Fibroblast of lung (primary cell): ENCODE data around the gene MAPK6. TPM values are rescaled to one million over a fixed set of nuclear protein-coding genes. Genes with fewer than 3 reads are reported as not detected.

Experiments used
- DNase-seq, 2 donors: peaks; one replicate each; pipeline versions ENCODE4 v3.0.0 to v3.0.0-alpha.2; 2010; ENCODE audit warnings: low read depth in 2 of 2
- H2AFZ ChIP-seq: 2 replicates; pipeline ENCODE4 v1.5.1; 2012; ENCODE audit warnings: low read length, control low read depth, inconsistent platforms
- H3K27ac ChIP-seq: 2 replicates; pipeline ENCODE4 v1.5.1; 2011; ENCODE audit warnings: low read length, control low read depth; ENCODE audit not compliant: insufficient read depth
- H3K27me3 ChIP-seq: 2 replicates; pipeline ENCODE4 v1.5.1; 2011; ENCODE audit warnings: mild to moderate bottlenecking, low read length; ENCODE audit not compliant: control insufficient read depth, insufficient read depth
- H3K36me3 ChIP-seq: 2 replicates; pipeline ENCODE4 v1.5.1; 2011; ENCODE audit warnings: low read length; ENCODE audit not compliant: control insufficient read depth, insufficient read depth
- H3K4me1 ChIP-seq: 2 replicates; pipeline ENCODE4 v1.5.1; 2011; ENCODE audit warnings: low read length; ENCODE audit not compliant: control insufficient read depth, insufficient read depth; ENCODE audit errors: extremely low read depth
- H3K4me2 ChIP-seq: 2 replicates; pipeline ENCODE4 v1.5.1; 2011; ENCODE audit warnings: low read length, control low read depth; ENCODE audit not compliant: insufficient read depth; ENCODE audit errors: extremely low read depth
- H3K4me3 ChIP-seq, 4 experiments: fragments of 200-600 bp in 1 of 4; sonication (generic) in 1 of 4; replicated peaks in 1 of 4; 2 replicates each; pipeline ENCODE4 v1.5.1; 2011 to 2016; ENCODE audit warnings: low read length in 4 of 4, low read depth in 3 of 4, mild to moderate bottlenecking in 3 of 4, control low read depth in 2 of 4, inconsistent platforms in 1 of 4, mixed read lengths in 1 of 4; ENCODE audit not compliant: insufficient read depth in 1 of 4; ENCODE audit errors: control extremely low read depth in 1 of 4
- H3K79me2 ChIP-seq: 2 replicates; pipeline ENCODE4 v1.5.1; 2012; ENCODE audit warnings: mild to moderate bottlenecking, low read length, inconsistent platforms; ENCODE audit not compliant: control insufficient read depth, insufficient read depth
- H3K9ac ChIP-seq: 2 replicates; pipeline ENCODE4 v1.5.1; 2011; ENCODE audit warnings: mild to moderate bottlenecking, low read length, control low read depth; ENCODE audit not compliant: insufficient read depth
- H3K9me3 ChIP-seq: 2 replicates; pipeline ENCODE4 v1.5.1; 2012; ENCODE audit warnings: low read depth, low read length; ENCODE audit not compliant: control insufficient read depth, insufficient read depth
- H4K20me1 ChIP-seq: 2 replicates; pipeline ENCODE4 v1.5.1; 2011; ENCODE audit warnings: low read length; ENCODE audit not compliant: control insufficient read depth, insufficient read depth; ENCODE audit errors: extremely low read depth
- EZH2 ChIP-seq: IDR thresholded peaks from 2 replicates; pipeline ENCODE4 v1.5.1; 2012; ENCODE audit warnings: low read length, control low read depth, mild to moderate bottlenecking; ENCODE audit errors: missing control alignments
- polyA plus RNA-seq, 2 donors: library from polyadenylated mRNA; depleted of rRNA in 1 of 2; stranded (reverse) in 1 of 2; unstranded in 1 of 2; fragments of >200 nt; gene quantifications; 2 replicates each; pipeline ENCODE4 v1.2.1, GENCODE V29; 2011 to 2012; ENCODE audit warnings: missing spikeins in 1 of 2
- total RNA-seq: library from RNA; depleted of rRNA; stranded (reverse); fragments of >200 nt; gene quantifications from 2 replicates; pipeline ENCODE4 v1.2.1, GENCODE V29; 2014
- TF ChIP-seq, protein P1 (sequence below), 2 donors: IDR thresholded peaks in 1 of 2; conservative IDR thresholded peaks in 1 of 2; 1 replicate in 1 of 2; 2 replicates in 1 of 2; pipeline ENCODE4 v1.5.1; 2011 to 2012; ENCODE audit warnings: low read length in 2 of 2, control low read depth in 1 of 2, inconsistent platforms in 1 of 2, low read depth in 1 of 2, mild to moderate bottlenecking in 1 of 2

The MAPK6 gene
- total and polyA plus RNA-seq, 2 donors (not counting 1 experiment from before 2014, with no cell fraction given): 45.5 to 62.1 TPM

DNA sequence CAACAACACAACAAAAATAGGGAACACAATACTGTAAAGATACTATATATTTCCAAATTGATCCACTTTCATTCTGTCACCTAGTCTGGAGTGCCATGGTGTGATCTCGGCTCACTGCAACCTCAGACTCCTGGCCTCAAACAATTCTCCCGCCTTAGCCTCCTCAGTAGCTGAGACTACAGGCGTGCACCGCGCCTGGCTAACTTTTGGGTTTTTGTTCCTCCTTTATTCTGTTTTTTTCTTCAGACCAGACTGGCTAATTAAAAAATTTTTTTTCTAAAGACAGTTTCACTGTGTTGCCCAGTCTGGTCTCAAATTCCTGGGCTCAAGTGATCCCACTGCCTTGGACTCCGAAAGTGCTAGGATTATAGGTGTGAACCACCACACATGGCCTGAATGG lies 88.2 kb downstream of the MAPK6 start:
- Histone ChIP-seq H3K36me3 (no peaks in the 10 kb centered on the region), H3K27ac (no peak overlapping the region), H3K4me3 (no peak overlapping the region), H3K4me2 (no peak overlapping the region), H4K20me1 (no peaks in the 10 kb centered on the region), H3K9me3 (no peaks in the 10 kb centered on the region), H3K27me3 (peaks cover 3% of the 10 kb centered on the region), H2AFZ (no peak overlapping the region), H3K79me2 (no peaks in the 10 kb centered on the region), H3K9ac (no peak overlapping the region), H3K4me1 (peaks cover 9% of the 10 kb centered on the region)
- TF ChIP-seq, protein P1, sequence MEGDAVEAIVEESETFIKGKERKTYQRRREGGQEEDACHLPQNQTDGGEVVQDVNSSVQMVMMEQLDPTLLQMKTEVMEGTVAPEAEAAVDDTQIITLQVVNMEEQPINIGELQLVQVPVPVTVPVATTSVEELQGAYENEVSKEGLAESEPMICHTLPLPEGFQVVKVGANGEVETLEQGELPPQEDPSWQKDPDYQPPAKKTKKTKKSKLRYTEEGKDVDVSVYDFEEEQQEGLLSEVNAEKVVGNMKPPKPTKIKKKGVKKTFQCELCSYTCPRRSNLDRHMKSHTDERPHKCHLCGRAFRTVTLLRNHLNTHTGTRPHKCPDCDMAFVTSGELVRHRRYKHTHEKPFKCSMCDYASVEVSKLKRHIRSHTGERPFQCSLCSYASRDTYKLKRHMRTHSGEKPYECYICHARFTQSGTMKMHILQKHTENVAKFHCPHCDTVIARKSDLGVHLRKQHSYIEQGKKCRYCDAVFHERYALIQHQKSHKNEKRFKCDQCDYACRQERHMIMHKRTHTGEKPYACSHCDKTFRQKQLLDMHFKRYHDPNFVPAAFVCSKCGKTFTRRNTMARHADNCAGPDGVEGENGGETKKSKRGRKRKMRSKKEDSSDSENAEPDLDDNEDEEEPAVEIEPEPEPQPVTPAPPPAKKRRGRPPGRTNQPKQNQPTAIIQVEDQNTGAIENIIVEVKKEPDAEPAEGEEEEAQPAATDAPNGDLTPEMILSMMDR (conservative IDR thresholded peaks at IDR 0.05 in 1 of 2, IDR thresholded peaks at IDR 0.05 in 1 of 2; ENCODE audit: low read depth in 1 of 2, low read length in 2 of 2): no peak
- no peak for TF ChIP-seq EZH2
- no peak for DNase-seq

DNA sequence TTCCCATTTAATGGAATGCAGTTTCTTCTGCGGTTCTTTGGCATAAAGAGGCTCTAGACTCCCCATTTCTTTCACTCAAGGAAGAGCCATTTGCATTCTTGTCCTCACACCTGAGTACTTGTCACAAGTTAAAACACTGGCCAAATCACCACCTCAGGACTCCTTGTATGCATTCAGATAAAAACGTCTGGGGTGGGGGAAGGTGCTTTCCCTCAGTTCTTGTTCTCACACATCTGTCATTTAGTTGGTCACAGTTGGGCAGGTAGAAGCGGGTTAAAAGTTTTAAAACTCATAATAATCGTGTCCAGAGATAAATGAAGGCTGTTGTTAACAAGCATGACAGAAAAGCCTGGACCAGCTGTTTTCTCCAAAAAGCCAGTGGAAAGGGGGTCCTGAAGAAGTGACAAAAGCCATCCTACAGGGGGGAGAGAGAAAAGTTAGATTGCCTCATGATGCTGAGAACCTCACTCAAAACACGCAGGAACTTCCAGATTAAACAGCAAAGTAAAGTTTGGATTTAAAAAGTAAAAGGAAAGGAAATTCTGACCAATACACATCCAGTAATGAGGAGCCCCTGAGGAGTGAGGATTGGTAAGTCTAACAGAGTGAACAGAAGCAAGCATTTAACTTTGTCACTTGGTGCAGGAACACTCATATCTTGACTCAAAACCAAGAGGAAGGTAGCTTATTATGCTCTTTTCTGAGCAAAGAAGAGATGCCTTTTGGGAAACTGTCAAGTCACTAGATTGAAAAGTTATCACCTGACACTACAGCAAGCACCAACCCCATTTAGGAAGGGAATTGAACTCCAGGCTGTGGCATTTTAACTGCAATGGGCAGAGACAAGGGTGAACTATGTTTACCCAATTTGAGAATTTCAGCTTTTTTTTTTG lies 90.8 kb downstream of the MAPK6 start:
- Histone ChIP-seq H3K4me3 (no peak overlapping the region), H2AFZ (no peak overlapping the region), H3K9me3 (no peaks in the 10 kb centered on the region), H3K27me3 (peaks cover 3% of the 10 kb centered on the region), H4K20me1 (no peaks in the 10 kb centered on the region), H3K4me2 (no peak overlapping the region), H3K9ac (no peak overlapping the region), H3K36me3 (no peaks in the 10 kb centered on the region), H3K4me1 (no peaks in the 10 kb centered on the region), H3K79me2 (no peaks in the 10 kb centered on the region), H3K27ac (no peak overlapping the region)
- TF ChIP-seq EZH2: no peak
- TF ChIP-seq, protein P1 (conservative IDR thresholded peaks at IDR 0.05 in 1 of 2, IDR thresholded peaks at IDR 0.05 in 1 of 2; ENCODE audit: low read depth in 1 of 2, low read length in 2 of 2): no peak
- DNase-seq: no peak

DNA sequence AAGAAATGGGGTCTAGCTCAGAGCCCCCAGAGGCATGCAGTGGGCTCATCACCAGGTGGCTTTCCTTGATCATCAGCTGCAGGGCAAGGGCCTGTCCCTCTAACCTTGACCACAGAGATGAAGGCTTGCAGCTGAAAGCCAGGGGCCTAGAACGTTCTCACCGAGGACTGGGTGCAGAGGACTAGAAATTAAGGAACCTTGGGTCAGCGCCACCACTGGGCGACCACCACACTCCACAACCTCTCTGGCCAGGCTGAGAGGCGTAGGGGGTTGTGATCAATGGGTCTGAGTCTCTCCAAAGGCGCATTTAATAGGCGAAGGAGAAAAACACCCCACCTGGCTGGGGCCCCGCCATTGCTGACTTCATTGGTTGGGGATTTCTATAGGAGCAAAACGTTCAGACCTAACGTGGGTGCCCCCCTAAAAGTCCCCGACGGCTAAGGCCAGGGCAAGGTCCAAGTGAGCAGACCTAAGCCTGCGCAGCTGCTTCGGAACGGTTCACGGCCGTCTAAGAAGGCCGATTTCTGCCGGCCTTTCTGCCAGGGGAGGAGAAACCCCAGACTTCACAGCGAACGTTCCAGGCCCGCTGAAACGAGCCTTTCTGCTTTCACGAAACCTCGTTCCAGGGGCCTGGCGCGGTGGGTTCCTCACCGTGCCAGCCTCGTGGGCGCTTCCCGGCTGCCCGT lies 92.6 kb downstream of the MAPK6 start:
- no peaks in the 10 kb centered on the region for H3K36me3 ChIP-seq
- peaks cover 3% of the 10 kb centered on the region for H3K27me3 ChIP-seq
- H4K20me1 ChIP-seq: no peaks in the 10 kb centered on the region
- H3K27ac ChIP-seq: no peak overlapping the region
- H2AFZ ChIP-seq: no peak overlapping the region
- no peak for DNase-seq
- TF ChIP-seq, protein P1 (conservative IDR thresholded peaks at IDR 0.05 in 1 of 2, IDR thresholded peaks at IDR 0.05 in 1 of 2; ENCODE audit: low read depth in 1 of 2, low read length in 2 of 2): no peak
- TF ChIP-seq EZH2: no peak
- peak overlapping the region; percentile 59 for H3K9ac ChIP-seq
- no peaks in the 10 kb centered on the region for H3K4me1 ChIP-seq
- H3K9me3 ChIP-seq: no peaks in the 10 kb centered on the region
- no peak overlapping the region for H3K4me3 ChIP-seq
- peak overlapping the region; percentile 82 for H3K4me2 ChIP-seq
- no peaks in the 10 kb centered on the region for H3K79me2 ChIP-seq
